Coronary artery (tissue), 2 donors: Measurements from ENCODE around the gene SMC1B.

Experiments
- DNase-seq: peaks from one replicate; pipeline ENCODE4 v3.0.0-alpha.2; 2017; ENCODE audit warnings: low spot score
- H3K27ac ChIP-seq, 2 donors: fragments of 200-600 bp; sonication (generic); one replicate each; pipeline ENCODE4 v1.5.1; 2016 to 2019
- H3K4me3 ChIP-seq: fragments of 200-600 bp; sonication (generic); 2 replicates; pipeline ENCODE4 v1.5.1; 2016; ENCODE audit warnings: mild to moderate bottlenecking, moderate library complexity
- CTCF ChIP-seq: fragments of 200-600 bp; sonication (generic); IDR thresholded peaks from one replicate; pipeline ENCODE4 v1.5.1; 2019; ENCODE audit warnings: antibody characterized with exemption

SMC1B gene

GRCh38 chr22:45314054-45314721, 99.2 kb downstream of the SMC1B start:
- TF ChIP-seq CTCF: no peak
- DNase-seq: no peak
- Histone ChIP-seq H3K4me3 (no peak overlapping the region), H3K27ac (peak overlapping the region in 1 of 2 donors; percentile 42)

GRCh38 chr22:45312856-45313255, 100.5 kb downstream of the SMC1B start:
- no peak for TF ChIP-seq CTCF

GRCh38 chr22:45312415-45312814, 101.0 kb downstream of the SMC1B start:
- DNase-seq: no peak
- no peak overlapping the region for H3K4me3 ChIP-seq
- no peak for TF ChIP-seq CTCF
- no peak overlapping the region for H3K27ac ChIP-seq

More at GRCh38 chr22:45312856-45313255, 100.5 kb downstream of the SMC1B start:
- no peak for DNase-seq
- Histone ChIP-seq H3K27ac (no peak overlapping the region), H3K4me3 (no peak overlapping the region)

GRCh38 chr22:45310977-45311531, 102.3 kb downstream of the SMC1B start:
- DNase-seq: no peak
- Histone ChIP-seq H3K27ac (peak overlapping the region; percentile 81 to 90), H3K4me3 (peak overlapping the region; percentile 100)
- no peak for TF ChIP-seq CTCF

GRCh38 chr22:45310331-45310976, 102.9 kb downstream of the SMC1B start:
- Histone ChIP-seq H3K27ac (peak overlapping the region; percentile 81 to 90), H3K4me3 (peak overlapping the region; percentile 100)
- no peak for DNase-seq
- no peak for TF ChIP-seq CTCF

- DNase-seq: peak; percentile 92
- no peak for TF ChIP-seq CTCF
- Histone ChIP-seq H3K4me3 (peak within 1 kb of the TSS; percentile 100), H3K27ac (peak within 1 kb of the TSS; percentile 81 to 90)
Measured at GRCh38 chr22:45309422-45310227, 103.8 kb downstream of the SMC1B start, which contains the start of gene FAM118A. Gene FAM118A (plus strand): TSS chr22:45309934. CDS start chr22:45322380, 12,446 bp downstream.
